ENCODE measurements around the gene RTP3. TPM values are rescaled to one million over a fixed set of nuclear protein-coding genes. Genes with fewer than 3 reads are reported as not detected.

The RTP3 gene
- total and polyA plus RNA-seq, 2 of the 8 experiments (the other 6 are each of a cell fraction or from before 2014, with no cell fraction given), result 0.08 TPM; not detected in 1

DNA sequence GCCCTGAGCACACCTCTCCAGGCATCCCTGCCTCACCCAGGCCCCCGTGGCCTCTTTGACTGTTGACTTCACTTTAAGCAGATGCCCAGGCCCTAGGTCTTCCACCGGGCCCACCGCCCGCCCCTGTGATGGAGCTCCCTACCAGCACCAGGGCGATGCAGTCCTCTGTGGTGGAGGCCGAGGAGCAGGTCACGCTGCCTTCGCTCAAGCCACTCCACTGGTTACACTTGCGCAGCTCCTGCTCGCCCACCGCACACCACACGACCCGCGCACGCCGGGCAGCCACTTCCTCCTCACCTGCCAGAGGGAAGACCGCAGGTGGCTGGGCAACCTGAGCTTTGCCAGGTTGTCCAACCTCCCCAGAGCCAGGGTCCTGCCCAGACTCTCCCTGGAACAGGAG lies 49.1 kb upstream of the RTP3 start:
- ChIA-PET POLR2A (ENCODE audit: partially characterized antibody) (interaction anchor here (1.5 kb wide), 1 partner anchor 137 kb away, joined by 4 read pairs; no protein-coding TSS in a partner anchor), CTCF (ENCODE audit: partially characterized antibody) (interaction anchor here (0.7 to 5.0 kb wide), 13 partner anchors 10 to 266 kb away, joined by 3 to 40 read pairs (median 5); partner anchors contain the start of genes LRRC2 and LTF)
- H3K27me3 ChIP-seq (replicated peaks in 1 of 4; ENCODE audit: control insufficient read depth in 3 of 4, extremely low read depth in 1 of 4, insufficient read depth in 3 of 4, low read length in 3 of 4), result no peaks in the 10 kb centered on the region
- H2AFZ ChIP-seq (ENCODE audit: low read length), result no peak overlapping the region
- no peak overlapping the region for H3K18ac ChIP-seq (ENCODE audit: extremely low read depth, low read length)
- DNase-seq (ENCODE audit: low read depth in 1 of 2, low spot score in 2 of 2), result no peak
- no peaks in the 10 kb centered on the region for H3K79me1 ChIP-seq (ENCODE audit: low read depth, low read length)
- no peak overlapping the region for H3K23ac ChIP-seq (ENCODE audit: insufficient read length)
- H3K14ac ChIP-seq (ENCODE audit: insufficient read length), result no peak overlapping the region
- H4K8ac ChIP-seq (ENCODE audit: extremely low read depth, insufficient read depth, low read length), result no peak overlapping the region
- H3K27ac ChIP-seq (ENCODE audit: low read depth, low read length), result no peak overlapping the region
- no peak for FAIRE-seq
- no peaks in the 10 kb centered on the region for H3K23me2 ChIP-seq (ENCODE audit: low read depth, low read length)
- no peaks in the 10 kb centered on the region for H3K4me1 ChIP-seq (replicated peaks in 1 of 4; ENCODE audit: control insufficient read depth in 3 of 4, insufficient read depth in 4 of 4, low read length in 3 of 4)
- 96% methylated on average over 17 of the region's 17 CpGs; no CpG with 5 or more reads in 1 of the 2 experiments for WGBS, 2 experiments (ENCODE audit: extremely low coverage in 1 of 2, insufficient coverage in 1 of 2, insufficient read length in 1 of 2, insufficient replicate concordance in 2 of 2, low coverage in 1 of 2, low lambda C conversion rate in 2 of 2, missing lambda C conversion rate in 1 of 2)
- H4K5ac ChIP-seq (ENCODE audit: insufficient read length, low read depth, low read length), result no peak overlapping the region
- H2AK5ac ChIP-seq (ENCODE audit: low read depth, low read length), result no peak overlapping the region
- H3K56ac ChIP-seq (replicated peaks; ENCODE audit: insufficient read length, low read depth, low read length), result no peak overlapping the region
- no peaks in the 10 kb centered on the region for H4K20me1 ChIP-seq (replicated peaks in 1 of 2; ENCODE audit: control insufficient read depth in 1 of 2, insufficient read depth in 2 of 2, low read length in 2 of 2)
- no peak overlapping the region for H4K91ac ChIP-seq (replicated peaks; ENCODE audit: insufficient read length, low read length)
- H2BK20ac ChIP-seq (ENCODE audit: low read length), result no peak overlapping the region
- no peaks in the 10 kb centered on the region for H3K79me2 ChIP-seq (ENCODE audit: control insufficient read depth in 1 of 2, insufficient read depth in 2 of 2, low read length in 2 of 2)
- no peak overlapping the region for H2BK120ac ChIP-seq (replicated peaks; ENCODE audit: low read depth, low read length)
- no peak overlapping the region for H2BK12ac ChIP-seq (ENCODE audit: low read depth, low read length)
- H3K9ac ChIP-seq (replicated peaks in 1 of 4; ENCODE audit: extremely low read depth in 1 of 4, low read depth in 3 of 4, low read length in 3 of 4), result no peak overlapping the region
- no peaks in the 10 kb centered on the region for H3K9me3 ChIP-seq (ENCODE audit: insufficient read depth in 2 of 2, low read depth in 1 of 2, low read length in 1 of 2)
- H2BK5ac ChIP-seq (ENCODE audit: low read depth, low read length), result no peak overlapping the region
- H3K4me3 ChIP-seq (ENCODE audit: extremely low read depth in 1 of 4, insufficient read depth in 2 of 4, low read depth in 3 of 4, low read length in 4 of 4), result no peak overlapping the region
- H2BK15ac ChIP-seq (ENCODE audit: low read length), result no peak overlapping the region; the same call in 1 of the 2 replicates
- H3K4ac ChIP-seq (replicated peaks; ENCODE audit: insufficient read length, low read depth, low read length), result no peak overlapping the region
- H3K36me3 ChIP-seq (ENCODE audit: control insufficient read depth in 2 of 4, insufficient read depth in 4 of 4, low read length in 3 of 4), result no peaks in the 10 kb centered on the region
- no peak overlapping the region for H3K4me2 ChIP-seq (ENCODE audit: insufficient read depth in 1 of 2, low read depth in 2 of 2, low read length in 2 of 2)
- TF ChIP-seq SIRT6 (IDR thresholded peaks at IDR 0.05; ENCODE audit: low read length) (no peak), NRF1 (IDR thresholded peaks at IDR 0.05; ENCODE audit: low read depth, low read length) (no peak)
